ENCODE data around the gene SUSD1. TPM values are rescaled to one million over a fixed set of nuclear protein-coding genes. Genes with fewer than 3 reads are reported as not detected.

The SUSD1 gene
- total RNA-seq, 3 donors from 2014 or later = 6.4 to 17.3 (median 13.1) TPM

DNA sequence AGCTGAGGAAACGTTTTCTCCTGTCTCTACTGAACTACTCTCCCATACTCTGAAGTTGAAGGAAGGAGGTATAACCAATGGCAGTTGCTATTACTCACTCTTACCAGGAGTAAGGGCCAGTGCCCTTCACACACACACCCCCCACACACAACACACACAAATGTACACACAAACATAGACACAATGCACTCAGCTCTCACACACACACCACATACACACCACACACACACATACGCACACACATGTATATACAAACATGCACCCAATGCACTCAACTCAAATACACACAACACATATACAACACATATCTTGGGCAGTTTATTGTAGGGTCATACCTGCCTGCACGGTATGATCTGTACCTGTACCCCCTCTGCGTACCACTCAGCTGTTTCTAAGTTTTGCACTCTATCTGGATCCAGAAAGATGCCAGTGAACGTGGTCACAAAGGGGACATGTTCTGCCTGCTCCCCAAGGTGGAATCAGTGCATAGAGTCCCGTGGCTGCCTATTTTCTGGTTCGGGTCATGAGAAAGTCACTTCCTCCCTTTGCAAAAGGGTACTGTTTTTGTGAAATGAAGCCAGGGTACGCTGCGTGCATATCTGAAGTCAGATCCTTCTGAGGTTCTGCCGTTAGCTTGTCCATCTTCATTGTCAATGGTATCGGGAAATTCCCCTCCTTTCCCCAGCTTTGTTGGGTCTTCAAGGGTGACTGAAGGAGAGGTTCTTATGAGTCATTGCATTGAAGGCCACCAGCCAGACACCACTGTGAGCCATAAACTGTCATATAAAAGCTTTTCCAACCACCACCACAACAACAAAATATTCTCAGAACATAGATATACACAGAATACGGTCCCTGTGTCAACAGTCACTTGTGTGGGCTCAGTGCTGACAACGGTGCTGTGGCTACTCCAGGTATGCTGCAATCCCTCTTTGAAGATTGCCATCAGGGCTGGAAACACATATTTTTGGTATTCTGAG, 146.6 kb downstream of the SUSD1 start:
- TF ChIP-seq POLR2AphosphoS5 (IDR thresholded peaks at IDR 0.05) = no peak
- TF ChIP-seq, protein P1, sequence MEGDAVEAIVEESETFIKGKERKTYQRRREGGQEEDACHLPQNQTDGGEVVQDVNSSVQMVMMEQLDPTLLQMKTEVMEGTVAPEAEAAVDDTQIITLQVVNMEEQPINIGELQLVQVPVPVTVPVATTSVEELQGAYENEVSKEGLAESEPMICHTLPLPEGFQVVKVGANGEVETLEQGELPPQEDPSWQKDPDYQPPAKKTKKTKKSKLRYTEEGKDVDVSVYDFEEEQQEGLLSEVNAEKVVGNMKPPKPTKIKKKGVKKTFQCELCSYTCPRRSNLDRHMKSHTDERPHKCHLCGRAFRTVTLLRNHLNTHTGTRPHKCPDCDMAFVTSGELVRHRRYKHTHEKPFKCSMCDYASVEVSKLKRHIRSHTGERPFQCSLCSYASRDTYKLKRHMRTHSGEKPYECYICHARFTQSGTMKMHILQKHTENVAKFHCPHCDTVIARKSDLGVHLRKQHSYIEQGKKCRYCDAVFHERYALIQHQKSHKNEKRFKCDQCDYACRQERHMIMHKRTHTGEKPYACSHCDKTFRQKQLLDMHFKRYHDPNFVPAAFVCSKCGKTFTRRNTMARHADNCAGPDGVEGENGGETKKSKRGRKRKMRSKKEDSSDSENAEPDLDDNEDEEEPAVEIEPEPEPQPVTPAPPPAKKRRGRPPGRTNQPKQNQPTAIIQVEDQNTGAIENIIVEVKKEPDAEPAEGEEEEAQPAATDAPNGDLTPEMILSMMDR (IDR thresholded peaks at IDR 0.05) = no peak
- no peak for TF ChIP-seq POLR2A (IDR thresholded peaks at IDR 0.05)

DNA sequence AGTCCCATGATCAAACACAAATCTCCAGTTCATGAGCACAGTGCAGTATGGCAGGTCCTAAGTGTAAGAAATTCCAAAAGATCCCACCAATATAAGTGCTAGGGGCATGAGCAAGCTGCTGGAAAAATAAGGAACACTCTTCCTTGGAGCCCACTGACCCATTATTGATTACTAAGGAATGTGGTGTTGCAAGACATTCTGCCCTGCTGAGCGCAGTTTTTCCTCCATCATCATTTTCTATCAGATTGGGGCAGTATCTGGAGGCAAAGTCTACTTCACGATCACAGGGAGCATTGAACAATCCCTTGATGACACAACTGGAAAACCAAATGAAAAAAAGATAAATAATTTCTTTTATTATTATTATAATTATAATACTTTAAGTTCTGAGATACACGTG, 149.2 kb downstream of the SUSD1 start:
- TF ChIP-seq POLR2AphosphoS5 (IDR thresholded peaks at IDR 0.05) (no peak), POLR2A (IDR thresholded peaks at IDR 0.05) (no peak)
- TF ChIP-seq, protein P1 (IDR thresholded peaks at IDR 0.05) = no peak
- H3K27me3 ChIP-seq = no peaks in the 10 kb centered on the region
- intact Hi-C loops (cut with DNase I; ENCODE audit: low total_unique reads) = no loop called here

More for the DNA sequence above, 146.6 kb downstream of the SUSD1 start:
- intact Hi-C loops (cut with DNase I; ENCODE audit: low total_unique reads) = no loop called here
- H3K27me3 ChIP-seq = no peaks in the 10 kb centered on the region
- no peak for DNase-seq (ENCODE audit: low spot score in 2 of 2)
- H3K4me1 ChIP-seq = no peaks in the 10 kb centered on the region
- no peak overlapping the region for H3K27ac ChIP-seq
- no peak overlapping the region for H3K4me3 ChIP-seq
- H3K9me3 ChIP-seq = no peaks in the 10 kb centered on the region
- no peaks in the 10 kb centered on the region for H3K36me3 ChIP-seq

DNA sequence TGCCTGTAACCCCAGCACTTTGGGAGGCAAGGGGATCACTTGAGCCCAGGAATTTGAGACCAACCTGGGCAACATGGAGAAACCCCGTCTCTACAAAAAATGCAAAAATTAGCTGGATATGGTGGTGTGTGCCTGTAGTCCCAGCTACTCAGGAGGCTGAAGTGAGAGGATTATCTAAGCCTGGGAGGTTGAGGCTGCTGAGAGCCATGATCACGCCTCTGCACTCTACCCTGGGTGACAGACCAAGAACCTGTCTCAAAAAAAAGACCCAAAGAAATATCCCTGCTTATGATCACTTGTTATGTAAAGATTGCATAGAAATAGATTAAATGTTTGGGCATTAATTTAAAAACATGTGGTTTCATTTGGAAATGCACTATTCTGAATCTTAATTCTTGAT, 153.4 kb downstream of the SUSD1 start:
- no peaks in the 10 kb centered on the region for H3K36me3 ChIP-seq
- no peaks in the 10 kb centered on the region for H3K9me3 ChIP-seq
- DNase-seq (ENCODE audit: low spot score in 2 of 2) = no peak
- no peak overlapping the region for H3K27ac ChIP-seq
- TF ChIP-seq POLR2AphosphoS5 (IDR thresholded peaks at IDR 0.05) (no peak), POLR2A (IDR thresholded peaks at IDR 0.05) (no peak)
- TF ChIP-seq, protein P1 (IDR thresholded peaks at IDR 0.05) = no peak
- no peaks in the 10 kb centered on the region for H3K4me1 ChIP-seq
- H3K27me3 ChIP-seq = no peaks in the 10 kb centered on the region
- intact Hi-C loops (cut with DNase I; ENCODE audit: low total_unique reads) = no loop called here
- no peak overlapping the region for H3K4me3 ChIP-seq

More for the DNA sequence above, 149.2 kb downstream of the SUSD1 start:
- Histone ChIP-seq H3K4me3 (no peak overlapping the region), H3K9me3 (no peaks in the 10 kb centered on the region), H3K4me1 (no peaks in the 10 kb centered on the region), H3K27ac (no peak overlapping the region), H3K36me3 (no peaks in the 10 kb centered on the region)
- no peak for DNase-seq (ENCODE audit: low spot score in 2 of 2)

DNA sequence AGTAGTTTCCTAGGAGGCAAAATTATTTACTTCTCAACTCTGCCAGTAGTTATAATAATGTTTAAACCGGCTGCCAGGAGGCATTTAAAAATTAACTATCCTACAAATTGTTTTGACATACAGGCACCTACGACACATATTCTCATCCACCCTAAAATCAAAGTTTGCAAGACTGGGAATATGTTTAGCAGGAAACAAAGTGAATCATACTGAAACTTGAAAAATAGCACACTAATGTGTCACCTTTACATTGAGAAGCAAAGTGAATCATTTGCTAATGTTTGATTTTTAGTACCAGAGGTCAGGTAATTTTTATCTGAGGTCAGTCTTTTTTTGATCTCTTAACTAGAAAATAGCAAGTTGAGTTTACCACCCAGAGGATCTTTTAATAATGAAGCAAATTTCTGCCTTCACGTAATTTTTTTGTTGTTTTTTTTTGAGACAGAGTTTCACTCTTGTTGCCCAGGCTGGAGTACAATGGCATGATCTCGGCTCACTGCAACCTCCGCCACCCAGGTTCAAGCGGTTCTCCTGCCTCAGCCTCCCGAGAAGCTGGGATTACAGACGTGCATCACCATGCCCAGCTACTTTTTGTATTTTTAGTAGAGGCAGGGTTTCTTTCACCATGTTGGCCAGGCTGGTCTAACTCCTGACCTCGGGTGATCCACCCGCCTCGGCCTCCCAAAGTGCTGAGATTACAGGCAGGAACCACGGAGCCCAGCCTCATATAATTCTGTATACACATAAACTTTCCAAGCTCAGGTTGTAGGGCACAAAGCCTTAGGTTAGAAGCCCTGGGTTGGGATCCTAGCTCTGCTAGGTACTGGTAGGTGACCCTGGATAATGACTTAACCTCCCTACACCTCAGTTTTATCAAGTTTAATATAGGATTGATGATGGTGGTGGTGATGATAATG, 154.2 kb downstream of the SUSD1 start:
- Histone ChIP-seq H3K9me3 (no peaks in the 10 kb centered on the region), H3K4me1 (no peaks in the 10 kb centered on the region), H3K4me3 (no peak overlapping the region), H3K27ac (no peak overlapping the region), H3K36me3 (no peaks in the 10 kb centered on the region), H3K27me3 (no peaks in the 10 kb centered on the region)
- no peak for DNase-seq (ENCODE audit: low spot score in 2 of 2)
- intact Hi-C loops (cut with DNase I; ENCODE audit: low total_unique reads) = no loop called here
- TF ChIP-seq POLR2AphosphoS5 (IDR thresholded peaks at IDR 0.05) (no peak), POLR2A (IDR thresholded peaks at IDR 0.05) (no peak)
- TF ChIP-seq, protein P1 (IDR thresholded peaks at IDR 0.05) = no peak
